ENCODE measurements around the gene ARFRP1. TPM values are rescaled to one million over a fixed set of nuclear protein-coding genes. Genes with fewer than 3 reads are reported as not detected.

The ARFRP1 gene
- total RNA-seq, 4 donors from 2014 or later = 25.5 to 44.3 (median 40.9) TPM

DNA sequence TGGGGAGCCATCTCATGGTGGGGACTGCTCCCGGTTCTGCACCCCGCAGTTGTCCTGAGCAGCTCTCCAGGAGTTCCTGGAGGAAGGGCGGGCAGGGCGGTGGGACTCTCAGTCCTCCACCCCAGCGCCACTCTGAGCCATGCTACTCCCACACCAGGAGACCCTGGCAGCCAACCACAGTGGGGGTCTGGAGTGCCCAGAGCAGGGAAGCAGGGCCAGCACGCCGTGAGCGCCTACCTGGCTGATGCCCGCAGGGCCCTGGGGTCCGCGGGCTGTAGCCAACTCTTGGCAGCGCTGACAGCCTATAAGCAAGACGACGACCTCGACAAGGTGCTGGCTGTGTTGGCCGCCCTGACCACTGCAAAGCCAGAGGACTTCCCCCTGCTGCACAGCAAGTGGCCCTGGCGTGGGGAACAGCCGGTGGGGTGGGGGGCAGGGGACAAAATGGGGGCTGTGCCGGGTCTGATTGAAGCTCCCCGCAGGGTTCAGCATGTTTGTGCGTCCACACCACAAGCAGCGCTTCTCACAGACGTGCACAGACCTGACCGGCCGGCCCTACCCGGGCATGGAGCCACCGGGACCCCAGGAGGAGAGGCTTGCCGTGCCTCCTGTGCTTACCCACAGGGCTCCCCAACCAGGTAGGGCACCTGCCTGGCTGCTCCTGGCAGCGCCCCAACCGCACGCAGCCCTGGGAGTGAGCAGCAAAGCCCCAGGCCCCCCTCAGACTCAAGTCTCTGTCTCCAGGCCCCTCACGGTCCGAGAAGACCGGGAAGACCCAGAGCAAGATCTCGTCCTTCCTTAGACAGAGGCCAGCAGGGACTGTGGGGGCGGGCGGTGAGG, 13.0 kb downstream of the ARFRP1 start:
- DNase-seq (ENCODE audit: low spot score) (no peak), ATAC-seq (ENCODE audit: low FRiP score) (no peak)

DNA sequence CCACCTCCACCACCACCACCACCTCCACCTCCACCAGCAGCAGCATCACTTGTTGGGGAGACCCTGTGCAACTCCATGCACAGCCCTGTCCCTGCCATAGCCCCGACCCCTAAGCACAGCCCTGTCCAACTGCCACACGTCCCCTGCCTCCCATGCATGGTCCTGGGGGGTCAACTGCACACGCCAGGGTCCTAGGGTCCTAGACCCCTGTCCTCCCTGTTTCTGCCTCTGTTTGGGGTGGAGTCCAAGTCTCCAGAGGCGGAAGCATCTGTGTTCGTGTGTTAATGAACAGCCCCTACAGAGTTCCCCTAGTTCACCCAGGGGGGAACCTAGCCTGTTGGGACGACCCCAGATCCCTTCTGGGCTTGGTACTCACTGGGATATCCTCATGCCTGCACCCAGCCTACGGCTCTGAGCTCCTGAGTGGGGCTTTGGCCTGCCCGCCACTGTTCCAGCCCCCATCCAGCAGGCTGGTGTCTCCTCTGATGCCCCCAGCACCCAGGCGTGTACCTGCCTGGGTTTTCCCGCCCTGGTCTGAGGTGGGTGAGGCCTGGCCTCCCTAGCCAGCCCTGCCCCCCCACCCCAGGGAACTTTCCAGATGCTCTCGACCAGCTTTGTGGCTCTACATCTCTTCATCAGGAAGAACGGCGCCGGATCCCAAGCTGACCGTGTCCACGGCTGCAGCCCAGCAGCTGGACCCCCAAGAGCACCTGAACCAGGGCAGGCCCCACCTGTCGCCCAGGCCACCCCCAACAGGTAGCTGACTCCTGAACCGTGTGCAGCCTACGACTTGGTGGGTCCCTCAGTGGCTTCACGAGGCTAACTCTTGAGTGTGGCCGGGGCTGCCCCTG, 13.8 kb downstream of the ARFRP1 start:
- TF ChIP-seq CTCF (IDR thresholded peaks at IDR 0.05) = no peak
- no peak for DNase-seq (ENCODE audit: low spot score)
- ATAC-seq (ENCODE audit: low FRiP score) = no peak

More for the DNA sequence above, 13.0 kb downstream of the ARFRP1 start:
- TF ChIP-seq CTCF (IDR thresholded peaks at IDR 0.05) = no peak

DNA sequence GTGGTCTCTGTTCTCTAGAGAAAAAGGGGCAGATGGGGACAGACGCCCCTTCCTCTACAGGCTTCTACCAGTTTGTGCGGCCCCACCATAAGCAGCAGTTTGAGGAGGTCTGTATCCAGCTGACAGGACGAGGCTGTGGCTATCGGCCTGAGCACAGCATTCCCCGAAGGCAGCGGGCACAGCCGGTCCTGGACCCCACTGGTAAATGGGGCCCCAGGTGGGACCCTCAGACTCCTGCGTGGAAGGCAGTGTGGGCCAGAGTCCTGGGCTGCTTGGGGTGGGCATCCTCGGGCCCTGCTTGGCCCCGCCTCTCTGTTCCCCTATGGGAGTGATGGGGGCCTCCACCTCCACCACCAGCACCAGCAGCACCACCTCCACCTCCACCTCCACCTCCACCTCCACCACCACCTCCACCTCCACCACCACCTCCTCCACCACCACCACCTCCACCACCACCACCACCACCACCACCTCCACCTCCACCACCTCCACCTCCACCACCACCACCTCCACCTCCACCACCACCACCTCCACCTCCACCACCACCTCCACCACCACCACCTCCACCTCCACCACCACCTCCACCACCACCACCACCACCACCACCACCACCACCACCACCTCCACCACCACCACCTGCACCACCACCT, 14.6 kb downstream of the ARFRP1 start:
- DNase-seq (ENCODE audit: low spot score) = no peak
- ATAC-seq (ENCODE audit: low FRiP score) = no peak
- no peak for TF ChIP-seq CTCF (IDR thresholded peaks at IDR 0.05)

DNA sequence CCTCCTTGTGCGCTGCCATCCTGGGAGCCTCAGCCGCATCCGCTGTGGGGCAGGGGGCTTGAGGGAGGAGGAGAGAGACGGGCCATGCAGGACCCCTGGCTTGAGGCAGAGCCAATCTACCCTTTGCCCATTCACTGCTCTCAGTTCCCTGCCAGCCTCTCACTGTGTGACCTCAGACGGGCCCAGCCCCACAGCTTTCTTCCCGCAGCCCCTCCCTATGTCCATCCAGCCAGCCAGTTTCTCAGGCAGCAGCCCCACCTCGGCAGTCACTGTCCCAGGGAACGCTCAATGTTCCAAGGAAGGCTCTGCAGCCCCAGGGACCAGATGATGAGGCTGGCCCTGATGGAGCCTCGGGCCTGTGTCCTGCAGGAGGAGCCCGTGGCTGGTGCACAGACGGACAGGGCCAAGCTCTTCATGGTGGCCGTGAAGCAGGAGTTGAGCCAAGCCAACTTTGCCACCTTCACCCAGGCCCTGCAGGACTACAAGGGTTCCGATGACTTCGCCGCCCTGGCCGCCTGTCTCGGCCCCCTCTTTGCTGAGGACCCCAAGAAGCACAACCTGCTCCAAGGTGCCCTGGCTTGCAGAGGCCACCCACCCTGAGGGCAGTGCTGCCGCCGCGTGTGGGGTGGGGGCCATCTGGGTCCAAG, 15.2 kb downstream of the ARFRP1 start:
- DNase-seq (ENCODE audit: low spot score) (no peak), ATAC-seq (ENCODE audit: low FRiP score) (no peak)
- TF ChIP-seq CTCF (IDR thresholded peaks at IDR 0.05) = no peak

DNA sequence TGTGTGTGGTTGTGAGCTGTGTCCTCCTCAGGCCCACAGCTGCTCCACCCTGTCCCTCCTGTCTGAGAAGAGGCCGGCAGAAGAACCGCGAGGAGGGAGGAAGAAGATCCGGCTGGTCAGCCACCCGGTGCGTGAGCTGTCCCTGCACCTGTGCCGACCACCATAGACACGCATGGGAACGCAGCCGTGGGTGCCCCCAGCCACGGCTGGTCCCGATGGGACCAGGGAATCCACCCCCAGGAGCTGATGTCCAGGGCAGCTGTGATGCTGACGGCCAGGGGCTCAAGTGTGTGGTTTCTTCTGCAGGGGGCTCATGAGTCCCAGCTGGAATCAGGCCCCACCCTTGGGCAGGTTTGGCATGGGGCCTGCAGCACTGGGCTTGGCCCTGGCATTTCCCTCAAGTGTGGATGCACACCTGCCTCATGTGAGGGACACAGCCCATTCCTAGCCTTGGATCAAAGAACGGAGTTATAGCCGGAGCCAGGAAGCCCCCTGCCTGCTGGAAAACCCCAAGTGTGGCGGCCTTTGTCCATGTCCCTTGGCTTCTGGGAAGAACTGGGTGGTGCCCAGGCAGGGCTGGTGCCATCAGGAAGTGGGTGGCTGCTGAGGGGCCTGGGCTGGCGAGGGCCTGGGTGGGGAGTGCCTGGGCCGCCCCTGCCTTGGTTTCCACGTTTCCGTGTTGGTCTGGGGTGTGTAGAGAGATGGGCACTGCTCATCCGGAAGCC, 15.9 kb downstream of the ARFRP1 start:
- no peak for TF ChIP-seq CTCF (IDR thresholded peaks at IDR 0.05)
- DNase-seq (ENCODE audit: low spot score) = no peak
- ATAC-seq (ENCODE audit: low FRiP score) = no peak
